AML-193 (cell line): ENCODE measurements around the gene SPSB2.

Experiments
- DNase-seq, 2 experiments: peaks; one replicate each; lab custom pipeline; 2025; lab: John Stamatoyannopoulos, UW

SPSB2 gene

DNA sequence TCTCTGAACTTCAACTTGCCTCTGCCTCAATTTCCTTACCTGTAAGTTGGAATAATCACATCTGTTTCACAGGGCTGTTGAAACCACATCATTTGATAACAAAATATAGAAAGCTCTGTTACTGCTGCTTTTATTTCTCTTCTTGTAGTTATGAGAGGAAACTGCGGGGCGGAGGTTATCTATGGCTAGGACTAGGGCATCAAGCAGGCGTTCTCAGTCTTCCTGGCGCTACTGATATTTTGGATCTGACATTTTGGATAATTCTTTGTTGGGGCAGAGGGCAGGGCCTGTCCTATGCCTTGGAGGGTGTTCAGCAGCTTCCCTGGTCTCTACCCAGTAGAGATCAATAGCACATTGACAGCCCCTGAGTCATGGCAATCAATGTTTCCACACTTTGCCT lies 41.0 kb downstream of the SPSB2 start:
- DNase-seq: no peak

GRCh38 chr12:6831450-6831995 lies 41.6 kb downstream of the SPSB2 start:
- DNase-seq: no peak

- DNase-seq: no peak
Measured at GRCh38 chr12:6830999-6831398, 42.1 kb downstream of the SPSB2 start.

DNA sequence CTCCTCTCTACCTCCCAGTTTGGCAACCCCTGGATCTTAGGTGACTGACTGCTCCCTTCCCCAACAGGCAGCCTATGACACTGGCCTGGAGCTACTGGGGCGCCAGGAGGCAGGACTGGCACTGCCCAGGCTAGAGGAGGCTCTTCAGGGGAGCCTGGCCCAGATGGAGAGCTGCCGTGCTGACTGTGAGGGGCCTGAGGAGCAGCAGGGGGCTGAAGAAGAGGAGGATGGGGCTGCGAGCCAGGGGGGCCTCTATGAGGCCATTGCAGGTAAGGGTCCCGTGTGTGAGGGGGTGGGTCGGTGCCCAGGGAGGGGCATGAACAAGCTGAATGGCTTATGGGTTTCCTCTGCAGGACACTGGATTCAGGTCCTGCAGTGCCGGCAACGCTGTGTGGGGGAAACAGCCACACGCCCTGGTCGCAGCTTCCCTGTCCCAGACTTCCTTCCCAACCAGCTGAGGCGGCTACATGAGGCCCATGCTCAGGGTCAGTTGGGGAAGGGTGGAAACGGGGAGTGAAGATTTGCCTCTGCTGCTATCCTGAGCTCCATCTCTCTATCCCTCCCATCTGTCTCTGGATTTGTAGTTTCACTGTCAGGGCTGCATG lies 42.7 kb downstream of the SPSB2 start:
- no peak for DNase-seq

- no peak for DNase-seq
Measured at GRCh38 chr12:6829536-6830220, 43.4 kb downstream of the SPSB2 start.

- no peak for DNase-seq
Measured at GRCh38 chr12:6828781-6829535, 44.1 kb downstream of the SPSB2 start.

- DNase-seq: no peak
Measured at GRCh38 chr12:6827982-6828780, 44.9 kb downstream of the SPSB2 start, which contains the start of gene P3H3. Gene P3H3 (plus strand): TSS chr12:6828407. CDS start chr12:6828441, 34 bp downstream.

GRCh38 chr12:6827437-6827911 lies 45.6 kb downstream of the SPSB2 start:
- peak; percentile 13 to 42 for DNase-seq

DNA sequence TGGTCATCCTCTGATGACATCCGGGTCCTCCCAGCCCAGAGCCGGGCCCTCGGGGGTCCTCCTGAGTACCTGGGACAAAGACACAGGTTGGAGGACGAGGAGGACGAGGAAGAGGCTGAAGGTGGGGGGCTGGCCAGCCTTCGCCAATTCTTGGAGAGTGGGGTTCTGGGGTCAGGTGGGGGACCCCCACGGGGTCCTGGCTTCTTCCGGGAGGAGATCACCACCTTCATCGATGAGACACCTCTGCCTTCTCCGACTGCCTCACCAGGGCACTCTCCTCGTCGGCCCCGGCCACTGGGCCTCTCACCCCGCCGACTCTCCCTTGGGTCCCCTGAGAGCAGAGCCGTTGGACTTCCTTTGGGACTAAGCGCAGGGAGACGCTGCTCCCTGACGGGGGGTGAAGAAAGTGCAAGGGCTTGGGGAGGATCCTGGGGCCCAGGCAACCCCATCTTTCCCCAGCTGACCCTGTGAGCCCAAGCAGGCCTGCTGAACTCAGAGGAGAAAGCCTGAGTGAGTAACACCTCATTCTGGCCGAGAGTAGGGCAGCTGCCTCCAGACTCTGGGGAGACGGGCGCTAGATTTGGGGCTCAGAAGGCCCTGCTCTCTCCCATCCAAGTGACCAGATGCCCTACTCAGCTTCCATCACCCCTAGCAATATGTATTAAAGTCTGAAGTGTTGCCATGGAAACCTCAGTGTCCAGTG lies 46.2 kb downstream of the SPSB2 start:
- DNase-seq: no peak

DNA sequence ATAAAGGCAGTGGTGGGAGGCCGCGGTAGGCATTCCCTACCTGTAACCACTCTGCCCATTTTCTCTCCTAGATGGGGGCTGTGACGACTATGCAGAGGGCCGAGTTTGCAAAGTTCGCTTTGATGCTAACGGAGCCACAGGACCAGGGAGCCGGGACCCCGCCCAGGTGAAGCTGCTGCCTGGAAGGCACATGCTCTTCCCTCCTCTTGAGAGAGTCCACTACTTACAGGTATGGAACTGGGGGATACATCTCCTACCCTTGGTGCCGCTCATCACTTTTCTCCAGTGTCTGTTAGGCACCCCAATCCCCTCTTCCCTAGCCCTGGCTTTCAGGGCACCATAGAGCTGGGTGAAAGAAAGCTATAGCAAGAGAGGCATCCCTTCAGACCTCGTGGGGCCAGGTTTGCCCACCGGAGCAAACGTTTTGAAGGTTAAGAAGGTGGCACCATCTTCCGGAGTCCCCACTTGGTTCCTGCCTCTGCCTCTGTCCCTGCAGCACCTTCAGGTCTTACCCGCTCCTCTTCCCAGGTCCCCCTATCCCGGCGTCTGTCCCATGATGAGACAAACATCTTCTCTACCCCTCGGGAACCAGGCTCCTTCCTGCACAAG lies 46.9 kb downstream of the SPSB2 start:
- DNase-seq: no peak

- peak; percentile 72 to 77 for DNase-seq
Measured at GRCh38 chr12:6825398-6826124, 47.5 kb downstream of the SPSB2 start.

- no peak for DNase-seq
Measured at GRCh38 chr12:6824901-6825381, 48.2 kb downstream of the SPSB2 start.

DNA sequence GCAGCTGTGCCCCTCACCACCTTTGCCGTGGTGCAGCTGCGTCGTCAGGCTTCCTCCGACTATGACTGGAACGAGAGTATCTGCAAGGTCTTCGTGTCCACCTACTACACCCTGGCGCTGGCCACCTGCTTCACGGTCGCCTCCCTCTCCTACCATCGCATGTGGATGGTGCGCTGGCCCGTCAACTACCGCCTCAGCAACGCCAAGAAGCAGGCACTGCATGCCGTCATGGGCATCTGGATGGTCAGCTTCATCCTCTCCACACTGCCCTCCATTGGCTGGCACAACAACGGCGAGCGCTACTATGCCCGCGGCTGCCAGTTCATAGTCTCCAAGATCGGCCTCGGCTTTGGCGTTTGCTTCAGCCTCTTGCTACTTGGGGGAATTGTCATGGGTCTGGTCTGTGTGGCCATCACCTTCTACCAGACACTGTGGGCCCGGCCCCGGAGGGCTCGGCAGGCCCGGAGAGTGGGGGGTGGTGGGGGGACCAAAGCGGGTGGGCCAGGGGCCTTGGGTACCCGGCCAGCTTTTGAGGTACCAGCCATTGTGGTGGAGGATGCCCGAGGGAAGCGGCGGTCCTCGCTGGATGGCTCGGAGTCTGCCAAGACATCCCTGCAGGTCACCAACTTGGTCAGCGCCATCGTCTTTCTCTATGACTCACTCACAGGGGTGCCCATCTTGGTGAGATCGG lies 48.9 kb downstream of the SPSB2 start:
- DNase-seq: no peak

GRCh38 chr12:6823182-6824084 lies 49.7 kb downstream of the SPSB2 start:
- DNase-seq: no peak

DNA sequence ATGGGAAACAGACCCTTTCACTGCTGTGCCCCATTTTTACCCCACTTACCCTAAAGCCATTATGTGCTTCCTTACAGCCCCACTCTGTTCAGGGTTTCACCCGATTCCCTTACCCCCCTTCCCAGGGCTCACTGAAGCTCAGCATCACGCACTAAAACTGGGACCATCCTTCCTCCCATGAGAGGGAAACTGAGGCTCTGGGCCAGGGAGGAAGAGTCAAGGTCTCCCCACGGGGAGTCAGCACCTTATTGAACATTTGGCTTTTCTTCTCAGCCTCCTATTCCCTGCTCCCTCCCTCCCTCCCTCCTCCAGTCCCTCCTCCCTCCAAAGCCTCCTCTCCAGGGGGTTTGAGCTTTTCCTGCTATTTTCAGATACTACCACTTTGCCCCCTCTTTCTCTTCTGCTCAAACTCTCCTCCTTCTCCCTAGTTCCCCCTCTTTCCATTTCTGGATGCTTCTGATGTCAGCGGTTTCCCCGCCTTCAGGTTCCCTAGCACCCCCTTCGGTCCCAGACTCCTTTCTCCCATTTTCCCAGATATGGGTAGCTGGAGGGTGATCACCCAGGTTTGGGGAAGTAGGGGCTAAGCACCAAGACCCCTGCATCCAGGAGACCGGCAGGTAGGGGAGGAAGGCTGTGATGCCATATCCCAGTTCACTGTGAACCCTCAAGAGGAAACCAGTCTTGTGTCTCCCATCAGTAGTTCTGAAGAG lies 50.5 kb downstream of the SPSB2 start:
- no peak for DNase-seq

GRCh38 chr12:6821591-6822425 lies 51.3 kb downstream of the SPSB2 start, which contains the start of gene GPR162:
Gene GPR162 (plus strand): TSS chr12:6821821. CDS start chr12:6823899, 2,078 bp downstream.
- peak; percentile 40 to 66 for DNase-seq
